Mesenchymal stem cell (in vitro differentiated cells and primary cell): ENCODE results near the gene MALSU1.

Experiments used
- DNase-seq: peaks from one replicate; pipeline ENCODE4 v3.0.0-alpha.2; 2013
- H2AFZ ChIP-seq: one replicate; pipeline ENCODE4 v1.6.1; 2013; ENCODE audit warnings: low read depth, mild to moderate bottlenecking, control low read depth, inconsistent platforms, low read length, moderate library complexity
- H2AK5ac ChIP-seq: 2 replicates; pipeline ENCODE4 v1.6.1; 2013; ENCODE audit warnings: low read length, moderate library complexity, mild to moderate bottlenecking, inconsistent platforms; ENCODE audit not compliant: severe bottlenecking
- H2BK120ac ChIP-seq: one replicate; pipeline ENCODE4 v1.6.1; 2013; ENCODE audit warnings: low read depth, mild to moderate bottlenecking, inconsistent platforms, low read length, moderate library complexity
- H2BK12ac ChIP-seq, 2 experiments: one replicate each; pipeline ENCODE4 v1.6.1; 2013; ENCODE audit warnings: inconsistent platforms in 2 of 2, low read length in 2 of 2, mild to moderate bottlenecking in 2 of 2, moderate library complexity in 2 of 2, control low read depth in 1 of 2
- H2BK15ac ChIP-seq: one replicate; pipeline ENCODE4 v1.6.1; 2013; ENCODE audit warnings: mild to moderate bottlenecking, low read depth, inconsistent platforms; ENCODE audit not compliant: poor library complexity, severe bottlenecking
- H2BK5ac ChIP-seq: 2 replicates; pipeline ENCODE4 v1.6.1; 2013; ENCODE audit warnings: low read depth, mild to moderate bottlenecking, low read length, control low read depth, inconsistent platforms; ENCODE audit not compliant: poor library complexity, severe bottlenecking
- H3K14ac ChIP-seq, 2 experiments: one replicate each; pipeline ENCODE4 v1.6.1; 2013; ENCODE audit warnings: inconsistent platforms in 2 of 2, low read length in 2 of 2, control low read depth in 1 of 2, mild to moderate bottlenecking in 1 of 2, moderate library complexity in 1 of 2
- H3K18ac ChIP-seq, 2 experiments: one replicate each; pipeline ENCODE4 v1.6.1; 2013; ENCODE audit warnings: inconsistent platforms in 2 of 2, low read length in 2 of 2, control low read depth in 1 of 2, low read depth in 1 of 2, mild to moderate bottlenecking in 1 of 2
- H3K23ac ChIP-seq, 2 experiments: one replicate each; pipeline ENCODE4 v1.6.1; 2013; ENCODE audit warnings: inconsistent platforms in 2 of 2, low read length in 2 of 2, mild to moderate bottlenecking in 2 of 2, moderate library complexity in 2 of 2, control low read depth in 1 of 2
- H3K27ac ChIP-seq: 2 replicates; pipeline ENCODE4 v1.5.1; 2013; ENCODE audit warnings: mild to moderate bottlenecking, moderate library complexity, low read length, control low read depth, inconsistent platforms; ENCODE audit not compliant: poor library complexity, severe bottlenecking
- H3K27me3 ChIP-seq, 2 experiments: 2 replicates each; pipeline versions ENCODE4 v1.6.1 to v1.7.0; 2013; ENCODE audit warnings: low read length in 2 of 2, mild to moderate bottlenecking in 2 of 2, moderate library complexity in 2 of 2, control low read depth in 1 of 2, inconsistent platforms in 1 of 2; ENCODE audit not compliant: control insufficient read depth in 1 of 2, insufficient read depth in 1 of 2
- H3K36me3 ChIP-seq, 2 experiments: 2 replicates each; pipeline versions ENCODE4 v1.6.1 to v1.7.0; 2013; ENCODE audit warnings: low read length in 2 of 2, control low read depth in 1 of 2, inconsistent platforms in 1 of 2, low read depth in 1 of 2, mild to moderate bottlenecking in 1 of 2; ENCODE audit not compliant: insufficient read depth in 2 of 2, control insufficient read depth in 1 of 2
- H3K4ac ChIP-seq, 2 experiments: one replicate each; pipeline ENCODE4 v1.6.1; 2013; ENCODE audit warnings: inconsistent platforms in 2 of 2, low read length in 2 of 2, mild to moderate bottlenecking in 2 of 2, moderate library complexity in 2 of 2, control low read depth in 1 of 2, low read depth in 1 of 2
- H3K4me1 ChIP-seq: 2 replicates; pipeline ENCODE4 v1.6.1; 2013; ENCODE audit warnings: low read depth, low read length, control low read depth; ENCODE audit not compliant: control insufficient read depth, insufficient read depth
- H3K4me2 ChIP-seq: 2 replicates; pipeline ENCODE4 v1.6.1; 2013; ENCODE audit warnings: low read length, mild to moderate bottlenecking, inconsistent platforms; ENCODE audit not compliant: poor library complexity, severe bottlenecking
- H3K4me3 ChIP-seq, 2 experiments: 2 replicates each; pipeline versions ENCODE4 v1.5.1 to v1.7.0; 2013; ENCODE audit warnings: low read length in 2 of 2, mild to moderate bottlenecking in 2 of 2, control low read depth in 1 of 2, low read depth in 1 of 2; ENCODE audit not compliant: insufficient read depth in 1 of 2
- H3K79me1 ChIP-seq: replicated peaks from 2 replicates; pipeline ENCODE4 v1.6.1; 2013; ENCODE audit warnings: mild to moderate bottlenecking, control low read depth, low read length, inconsistent platforms; ENCODE audit not compliant: poor library complexity, severe bottlenecking
- H3K9ac ChIP-seq: 2 replicates; pipeline ENCODE4 v1.7.0; 2013; ENCODE audit warnings: mild to moderate bottlenecking, low read length, moderate library complexity
- H3K9me3 ChIP-seq: 2 replicates; pipeline ENCODE4 v1.7.0; 2013; ENCODE audit warnings: mild to moderate bottlenecking, low read length; ENCODE audit not compliant: control insufficient read depth
- H4K8ac ChIP-seq: one replicate; pipeline ENCODE4 v1.6.1; 2013; ENCODE audit warnings: inconsistent platforms, mild to moderate bottlenecking, low read length, moderate library complexity
- H4K91ac ChIP-seq: one replicate; pipeline ENCODE4 v1.6.1; 2013; ENCODE audit warnings: mild to moderate bottlenecking, low read length, inconsistent platforms
- WGBS: methylation state at CpG from one replicate; pipeline ENCODE4 v1.1.7; 2013; ENCODE audit warnings: mixed read lengths; 5-methylcytosine and 5-hydroxymethylcytosine counted together

MALSU1 gene

DNA sequence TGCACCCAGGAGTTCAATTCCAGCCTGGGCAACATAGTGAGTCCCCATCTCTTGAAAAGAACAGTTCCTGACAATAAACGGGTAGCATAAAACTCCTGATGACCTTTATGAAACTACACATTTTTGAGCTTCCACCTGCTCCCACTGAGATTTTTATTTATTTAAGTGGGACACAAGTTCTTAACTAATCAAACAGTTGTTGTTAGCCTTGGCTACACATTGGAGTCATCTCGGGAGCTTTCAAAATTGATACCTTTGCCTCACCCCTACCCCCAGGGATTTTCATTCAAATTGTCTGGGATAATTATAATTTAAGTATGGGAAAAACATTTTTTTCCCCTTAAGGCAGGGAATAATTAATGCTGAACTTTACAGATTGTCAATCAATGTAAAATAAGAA is 39.3 kb downstream of the MALSU1 start:
- Histone ChIP-seq H3K4me1 (peaks cover 11% of the 10 kb centered on the region), H3K23ac (no peak overlapping the region), H3K79me1 (peaks cover 19% of the 10 kb centered on the region), H3K4ac (no peak overlapping the region), H3K18ac (no peak overlapping the region), H3K27ac (no peak overlapping the region), H3K36me3 (peaks cover 9 to 11% of the 10 kb centered on the region in 2 experiments), H2AK5ac (no peak overlapping the region), H3K4me3 (no peak overlapping the region), H3K27me3 (no peaks in the 10 kb centered on the region), H2AFZ (no peak overlapping the region), H4K8ac (no peak overlapping the region), H2BK15ac (no peak overlapping the region), H3K9me3 (peaks cover 8% of the 10 kb centered on the region), H3K9ac (no peak overlapping the region), H4K91ac (no peak overlapping the region), H2BK12ac (no peak overlapping the region), H3K14ac (no peak overlapping the region), H2BK5ac (no peak overlapping the region), H2BK120ac (no peak overlapping the region), H3K4me2 (no peak overlapping the region)
- no peak for DNase-seq
- WGBS = 100% methylated on average over 2 of the region's 2 CpGs

GRCh38 chr7:23338863-23339262 is 39.7 kb downstream of the MALSU1 start:
- H3K4ac ChIP-seq = no peak overlapping the region
- H4K91ac ChIP-seq = no peak overlapping the region
- no peak overlapping the region for H4K8ac ChIP-seq
- 100% methylated on average over 1 of the region's 2 CpGs for WGBS
- DNase-seq = no peak
- H2AK5ac ChIP-seq = no peak overlapping the region
- H2BK12ac ChIP-seq = no peak overlapping the region
- no peaks in the 10 kb centered on the region for H3K27me3 ChIP-seq
- H2AFZ ChIP-seq = no peak overlapping the region
- H3K36me3 ChIP-seq = peaks cover 9 to 11% of the 10 kb centered on the region in 2 experiments
- H3K27ac ChIP-seq = no peak overlapping the region
- H3K79me1 ChIP-seq = peaks cover 19% of the 10 kb centered on the region
- H3K9ac ChIP-seq = no peak overlapping the region
- no peak overlapping the region for H2BK15ac ChIP-seq
- no peak overlapping the region for H3K4me3 ChIP-seq
- no peak overlapping the region for H2BK5ac ChIP-seq
- peaks cover 10% of the 10 kb centered on the region for H3K4me1 ChIP-seq
- no peak overlapping the region for H3K18ac ChIP-seq
- H2BK120ac ChIP-seq = no peak overlapping the region
- no peak overlapping the region for H3K23ac ChIP-seq
- H3K4me2 ChIP-seq = no peak overlapping the region
- no peak overlapping the region for H3K14ac ChIP-seq
- peaks cover 8% of the 10 kb centered on the region for H3K9me3 ChIP-seq

GRCh38 chr7:23341846-23342598 is 42.9 kb downstream of the MALSU1 start:
- H3K18ac ChIP-seq = no peak overlapping the region
- peaks cover 24% of the 10 kb centered on the region for H3K79me1 ChIP-seq
- no peak overlapping the region for H2BK12ac ChIP-seq
- peaks cover 11% of the 10 kb centered on the region in 2 experiments for H3K36me3 ChIP-seq
- DNase-seq = no peak
- H2BK15ac ChIP-seq = no peak overlapping the region
- no peak overlapping the region for H2AFZ ChIP-seq
- no peak overlapping the region for H3K14ac ChIP-seq
- H2BK120ac ChIP-seq = no peak overlapping the region
- no peaks in the 10 kb centered on the region for H3K27me3 ChIP-seq
- H3K23ac ChIP-seq = no peak overlapping the region
- no peak overlapping the region for H4K91ac ChIP-seq
- peaks cover 3% of the 10 kb centered on the region for H3K4me1 ChIP-seq
- H3K9ac ChIP-seq = no peak overlapping the region
- no peak overlapping the region for H3K4me2 ChIP-seq
- H2BK5ac ChIP-seq = no peak overlapping the region
- H3K27ac ChIP-seq = no peak overlapping the region
- 95% methylated on average over 5 of the region's 7 CpGs for WGBS
- no peak overlapping the region for H3K4me3 ChIP-seq
- H4K8ac ChIP-seq = no peak overlapping the region
- no peak overlapping the region for H3K4ac ChIP-seq
- H3K9me3 ChIP-seq = peaks cover 8% of the 10 kb centered on the region
- H2AK5ac ChIP-seq = no peak overlapping the region

DNA sequence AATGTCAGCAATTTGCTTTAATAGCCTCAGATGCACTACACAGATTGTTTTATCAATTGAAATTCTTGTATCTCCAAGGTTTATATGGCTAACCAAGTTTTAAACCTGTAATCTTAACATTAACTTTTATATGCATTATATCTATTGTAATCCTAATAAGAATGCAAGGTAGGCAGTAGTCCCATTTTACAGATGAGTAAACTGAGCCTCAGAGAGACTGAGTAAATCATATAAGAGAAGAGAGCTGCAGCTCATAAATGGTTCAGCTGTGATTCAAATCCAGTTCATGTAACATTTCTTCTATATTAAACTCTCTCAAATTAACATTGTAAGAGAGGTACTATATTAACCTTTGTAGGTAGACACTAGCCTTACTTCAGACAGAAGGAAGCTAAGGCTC is 44.0 kb downstream of the MALSU1 start:
- Histone ChIP-seq H3K4ac (no peak overlapping the region), H2AFZ (no peak overlapping the region), H3K4me2 (no peak overlapping the region), H3K27ac (no peak overlapping the region), H2BK15ac (no peak overlapping the region), H3K14ac (no peak overlapping the region), H3K9ac (no peak overlapping the region), H4K8ac (no peak overlapping the region), H3K18ac (no peak overlapping the region), H2BK5ac (no peak overlapping the region), H3K27me3 (no peaks in the 10 kb centered on the region), H3K4me3 (no peak overlapping the region), H3K9me3 (no peaks in the 10 kb centered on the region), H2BK120ac (no peak overlapping the region), H2AK5ac (no peak overlapping the region), H3K36me3 (peaks cover 2 to 5% of the 10 kb centered on the region in 2 experiments), H3K4me1 (peaks cover 5% of the 10 kb centered on the region), H4K91ac (no peak overlapping the region), H2BK12ac (no peak overlapping the region), H3K23ac (no peak overlapping the region), H3K79me1 (peaks cover 19% of the 10 kb centered on the region)
- DNase-seq = no peak
